SU-DHL-6 (cell line): ENCODE results near the gene LCMT2.

Experiments
- EZH2phosphoT487 ChIP-seq: fragments of 200-600 bp; sonication (generic), shearing (Covaris generic); conservative IDR thresholded peaks from 2 replicates; pipeline ENCODE4 v1.6.1; 2018; ENCODE audit warnings: mild to moderate bottlenecking, antibody characterized with exemption, low read length, moderate library complexity, mixed read lengths
- TF ChIP-seq, protein P1 (sequence below): fragments of 200-600 bp; sonication (generic); IDR thresholded peaks from one replicate; pipeline ENCODE4 v1.5.1; 2017; ENCODE audit warnings: antibody characterized with exemption, mild to moderate bottlenecking, low read length, moderate library complexity; ENCODE audit not compliant: insufficient read depth, poor library complexity, severe bottlenecking

GRCh38 chr15:43352693-43353382 lies 22.5 kb upstream of the LCMT2 start:
- TF ChIP-seq, protein P1, sequence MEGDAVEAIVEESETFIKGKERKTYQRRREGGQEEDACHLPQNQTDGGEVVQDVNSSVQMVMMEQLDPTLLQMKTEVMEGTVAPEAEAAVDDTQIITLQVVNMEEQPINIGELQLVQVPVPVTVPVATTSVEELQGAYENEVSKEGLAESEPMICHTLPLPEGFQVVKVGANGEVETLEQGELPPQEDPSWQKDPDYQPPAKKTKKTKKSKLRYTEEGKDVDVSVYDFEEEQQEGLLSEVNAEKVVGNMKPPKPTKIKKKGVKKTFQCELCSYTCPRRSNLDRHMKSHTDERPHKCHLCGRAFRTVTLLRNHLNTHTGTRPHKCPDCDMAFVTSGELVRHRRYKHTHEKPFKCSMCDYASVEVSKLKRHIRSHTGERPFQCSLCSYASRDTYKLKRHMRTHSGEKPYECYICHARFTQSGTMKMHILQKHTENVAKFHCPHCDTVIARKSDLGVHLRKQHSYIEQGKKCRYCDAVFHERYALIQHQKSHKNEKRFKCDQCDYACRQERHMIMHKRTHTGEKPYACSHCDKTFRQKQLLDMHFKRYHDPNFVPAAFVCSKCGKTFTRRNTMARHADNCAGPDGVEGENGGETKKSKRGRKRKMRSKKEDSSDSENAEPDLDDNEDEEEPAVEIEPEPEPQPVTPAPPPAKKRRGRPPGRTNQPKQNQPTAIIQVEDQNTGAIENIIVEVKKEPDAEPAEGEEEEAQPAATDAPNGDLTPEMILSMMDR, result no peak
- no peak for TF ChIP-seq EZH2phosphoT487
